HepG2 (cell line): ENCODE measurements around the gene ECT2. TPM values are rescaled to one million over a fixed set of nuclear protein-coding genes. Genes with fewer than 3 reads are reported as not detected.

ENCODE experiments used
- ATAC-seq: fragments of 200-7000 bp; cut with Tn5 transposase; 3 replicates; pipeline ENCODE4 v1.9.1; 2020; ENCODE audit warnings: mild to moderate bottlenecking, moderate library complexity
- BruUV-seq: library from RNA; stranded (reverse); fragments of 400-500 nt; replicated peaks from 2 replicates; lab custom pipeline; 2021; lab: Mats Ljungman, UMichigan
- CTCF ChIA-PET: fragments of 300-600 bp; formaldehyde crosslinking; extraction: SDS; loops from one replicate; lab custom pipeline; 2021; ENCODE audit warnings: low total read pairs, inconsistent platforms, low intra/inter-chr PET ratio; lab: Yijun Ruan, JAX
- POLR2A ChIA-PET: fragments of 350-600 bp; sonication (Branson Sonifier 250); formaldehyde crosslinking; loops from one replicate; lab custom pipeline; 2020; ENCODE audit warnings: antibody characterized with exemption, inconsistent platforms; lab: Yijun Ruan, JAX
- DNase-seq: peaks from one replicate; pipeline ENCODE4 v3.0.0-alpha.2; 2015; ENCODE audit warnings: low spot score
- FAIRE-seq: peaks from 3 replicates; lab custom pipeline; 2011; peaks lifted over from hg19 to GRCh38; lab: Jason Lieb, UNC
- H2AFZ ChIP-seq: one replicate; pipeline ENCODE4 v1.6.1; 2011; ENCODE audit warnings: low read length, inconsistent platforms
- H3K27ac ChIP-seq: fragments of 300-600 bp; 3 replicates; pipeline ENCODE4 v1.8.0; 2011; ENCODE audit warnings: mixed run types, mild to moderate bottlenecking, mixed read lengths, low read length, inconsistent platforms; ENCODE audit not compliant: insufficient read depth; ENCODE audit errors: extremely low read length
- H3K27me3 ChIP-seq, 2 experiments: fragments of 200-600 bp in 1 of 2; 2 replicates in 1 of 2; 3 replicates in 1 of 2; pipeline versions ENCODE4 v1.6.0 to v1.8.0; 2011; ENCODE audit warnings: low read length in 2 of 2, mild to moderate bottlenecking in 2 of 2, moderate library complexity in 2 of 2, inconsistent platforms in 1 of 2; ENCODE audit not compliant: insufficient read depth in 2 of 2, control insufficient read depth in 1 of 2
- H3K36me3 ChIP-seq, 2 experiments: fragments of 200-600 bp in 1 of 2; replicated peaks in 1 of 2; 2 replicates in 1 of 2; 3 replicates in 1 of 2; pipeline versions ENCODE4 v1.5.1 to v1.8.0; 2011; ENCODE audit warnings: low read length in 2 of 2, inconsistent platforms in 1 of 2; ENCODE audit not compliant: insufficient read depth in 2 of 2, control insufficient read depth in 1 of 2
- H3K4me1 ChIP-seq: 2 replicates; pipeline ENCODE4 v1.5.1; 2012; ENCODE audit warnings: low read length, inconsistent platforms; ENCODE audit not compliant: insufficient read depth
- H3K4me2 ChIP-seq: 2 replicates; pipeline ENCODE4 v1.6.0; 2011; ENCODE audit warnings: low read depth, low read length, inconsistent platforms
- H3K4me3 ChIP-seq, 3 experiments: fragments of 200-600 bp in 1 of 3; sonication (generic), shearing (Covaris generic) in 1 of 3; replicated peaks in 1 of 3; 2 replicates each; pipeline ENCODE4 v1.5.1; 2011 to 2016; ENCODE audit warnings: low read length in 3 of 3, inconsistent platforms in 2 of 3, low read depth in 2 of 3, mild to moderate bottlenecking in 2 of 3, control low read depth in 1 of 3, mixed read lengths in 1 of 3; ENCODE audit not compliant: insufficient read depth in 1 of 3
- H3K79me2 ChIP-seq: one replicate; pipeline ENCODE4 v1.6.1; 2011; ENCODE audit warnings: low read length, inconsistent platforms; ENCODE audit not compliant: insufficient read depth
- H3K9ac ChIP-seq: 2 replicates; pipeline ENCODE4 v1.6.0; 2011; ENCODE audit warnings: mild to moderate bottlenecking, low read depth, low read length, inconsistent platforms; ENCODE audit not compliant: insufficient read depth
- H3K9me3 ChIP-seq: 2 replicates; pipeline ENCODE4 v1.5.1; 2012; ENCODE audit warnings: mild to moderate bottlenecking, low read length
- H4K20me1 ChIP-seq: 2 replicates; pipeline ENCODE4 v1.6.0; 2011; ENCODE audit warnings: inconsistent platforms, mild to moderate bottlenecking, low read length, moderate library complexity; ENCODE audit not compliant: insufficient read depth
- HOXA7 ChIP-seq: sonication (generic); formaldehyde crosslinking; IDR thresholded peaks from 2 replicates; pipeline ENCODE4 v1.8.1; 2022; ENCODE audit warnings: mild to moderate bottlenecking, missing genetic modification reagents, moderate library complexity
- JUN ChIP-seq: sonication (generic); formaldehyde crosslinking; IDR thresholded peaks from 2 replicates; pipeline ENCODE4 v1.4.0; 2020; ENCODE audit warnings: mild to moderate bottlenecking, missing genetic modification reagents
- KLF9 ChIP-seq: IDR thresholded peaks from 2 replicates; pipeline ENCODE4 v1.6.1; 2016; ENCODE audit warnings: low read depth
- PHF8 ChIP-seq: sonication (generic); formaldehyde crosslinking; IDR thresholded peaks from 2 replicates; pipeline ENCODE4 v1.5.0; 2020; ENCODE audit warnings: missing genetic modification reagents
- TOPORS ChIP-seq: sonication (generic); formaldehyde crosslinking; IDR thresholded peaks from 2 replicates; pipeline ENCODE4 v1.8.0; 2023; ENCODE audit warnings: mild to moderate bottlenecking, missing genetic modification reagents
- TSC22D2 ChIP-seq: sonication (generic); formaldehyde crosslinking; IDR thresholded peaks from 2 replicates; pipeline ENCODE4 v1.5.1; 2020; ENCODE audit warnings: missing genetic modification reagents, mild to moderate bottlenecking, borderline replicate concordance
- XBP1 ChIP-seq: sonication (generic); formaldehyde crosslinking; IDR thresholded peaks from 2 replicates; pipeline ENCODE4 v1.5.0; 2020; ENCODE audit warnings: missing genetic modification reagents
- ZNF282 ChIP-seq: fragments of 450-650 bp; IDR thresholded peaks from 2 replicates; pipeline ENCODE4 v1.6.1; 2018; ENCODE audit not compliant: partially characterized antibody
- ZNF569 ChIP-seq: sonication (generic); formaldehyde crosslinking; IDR thresholded peaks from 2 replicates; pipeline ENCODE4 v1.5.0; 2020; ENCODE audit warnings: mild to moderate bottlenecking, missing genetic modification reagents, moderate library complexity, borderline replicate concordance
- WGBS: methylation state at CpG from one replicate; pipeline ENCODE4 v1.1.6; 2017; ENCODE audit warnings: low lambda C conversion rate; 5-methylcytosine and 5-hydroxymethylcytosine counted together
- in situ Hi-C: cut with HindIII; loops from 2 replicates; pipeline ENCODE4 v1.10.0; 2017; ENCODE audit warnings: low pct_unique_long_range_greater_than_20kb; ENCODE audit not compliant: extremely low pct_ligation_motif_present
- intact Hi-C: fragments of 100-400 bp; cut with micrococcal nuclease; formaldehyde crosslinking; loops from one replicate; pipeline ENCODE4 v1.10.0; 2022; ENCODE audit not compliant: unreplicated experiment
- polyA plus RNA-seq, 8 experiments: library from polyadenylated mRNA; depleted of rRNA in 3 of 8; stranded (reverse) in 7 of 8; unstranded in 1 of 8; fragments of >200 nt; fragmentation: Illumina TruSeq in 4 of 8; extraction: Trizol in 4 of 8; gene quantifications; 2 replicates each; pipeline versions ENCODE4 v1.2.1 to v1.2.3, GENCODE V29; 2011 to 2016; ENCODE audit warnings: low read depth in 4 of 8, missing spikeins in 1 of 8, mixed read lengths in 1 of 8; ENCODE audit not compliant: insufficient read depth in 1 of 8
- total RNA-seq, 5 experiments: library from RNA; depleted of rRNA; stranded (reverse); fragments of >200 nt; fragmentation: Illumina TruSeq; extraction: Trizol; gene quantifications; 2 replicates each; pipeline ENCODE4 v1.2.3, GENCODE V29; 2016; ENCODE audit warnings: low read depth in 1 of 5
- TF ChIP-seq, protein P1 (sequence below): sonication (generic); formaldehyde crosslinking; IDR thresholded peaks from 2 replicates; pipeline ENCODE4 v1.4.0; 2020; ENCODE audit warnings: low read depth, mild to moderate bottlenecking, missing genetic modification reagents
- TF ChIP-seq, protein P2 (sequence below): sonication (generic); formaldehyde crosslinking; IDR thresholded peaks from 2 replicates; pipeline ENCODE4 v1.4.0; 2020; ENCODE audit warnings: missing genetic modification reagents, mild to moderate bottlenecking, borderline replicate concordance
- TF ChIP-seq, protein P3 (sequence below): sonication (generic); formaldehyde crosslinking; IDR thresholded peaks from 2 replicates; pipeline ENCODE4 v1.4.0; 2020; ENCODE audit warnings: mild to moderate bottlenecking, missing genetic modification reagents
- TF ChIP-seq, protein P4 (sequence below): sonication (generic); formaldehyde crosslinking; IDR thresholded peaks from 2 replicates; pipeline ENCODE4 v1.5.1; 2020; ENCODE audit warnings: missing genetic modification reagents, mild to moderate bottlenecking, borderline replicate concordance

Gene ECT2
- total and polyA plus RNA-seq, 2 of the 13 experiments (the other 11 are each of a cell fraction or from before 2014, with no cell fraction given), result 21.6 to 52.0 TPM

DNA sequence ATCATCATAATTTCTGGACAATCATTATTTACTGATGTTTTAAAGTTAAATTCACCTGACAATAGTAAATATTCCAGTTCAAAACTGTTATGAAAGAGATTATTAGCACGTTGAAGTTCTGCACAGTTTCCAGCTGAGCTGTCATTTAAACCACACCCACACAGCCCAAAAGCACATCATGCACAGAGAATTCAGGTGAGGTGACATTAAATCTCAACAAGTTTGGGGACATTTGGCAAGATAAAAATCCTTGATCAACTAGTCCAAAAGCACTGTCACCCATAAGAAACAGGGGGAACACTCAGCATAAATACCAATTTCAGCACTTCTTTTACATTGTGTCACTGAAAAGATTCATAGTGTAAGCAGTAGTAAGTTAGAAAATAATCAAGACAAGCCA lies 46.5 kb upstream of the ECT2 start:
- Histone ChIP-seq H3K9me3 (no peaks in the 10 kb centered on the region), H3K4me1 (peaks cover 90% of the 10 kb centered on the region), H3K79me2 (peaks cover 77% of the 10 kb centered on the region), H3K4me2 (no peak overlapping the region), H4K20me1 (no peaks in the 10 kb centered on the region), H3K36me3 (no peaks in the 10 kb centered on the region; a peak in 2 of 5 replicates), H3K27ac (no peak overlapping the region), H3K4me3 (no peak overlapping the region), H3K27me3 (no peaks in the 10 kb centered on the region), H3K9ac (no peak overlapping the region), H2AFZ (no peak overlapping the region)
- POLR2A ChIA-PET, result no interaction called here
- intact Hi-C loops, result no loop called here
- FAIRE-seq (no peak), DNase-seq (no peak), ATAC-seq (no peak)
- CTCF ChIA-PET, result no interaction called here
- BruUV-seq, result no TSS peak
- no peak for TF ChIP-seq KLF9
- no peak for TF ChIP-seq ZNF569 (CRISPR knock-in tag)
- TF ChIP-seq HOXA7 (CRISPR knock-in tag), result no peak
- TF ChIP-seq, protein P1, sequence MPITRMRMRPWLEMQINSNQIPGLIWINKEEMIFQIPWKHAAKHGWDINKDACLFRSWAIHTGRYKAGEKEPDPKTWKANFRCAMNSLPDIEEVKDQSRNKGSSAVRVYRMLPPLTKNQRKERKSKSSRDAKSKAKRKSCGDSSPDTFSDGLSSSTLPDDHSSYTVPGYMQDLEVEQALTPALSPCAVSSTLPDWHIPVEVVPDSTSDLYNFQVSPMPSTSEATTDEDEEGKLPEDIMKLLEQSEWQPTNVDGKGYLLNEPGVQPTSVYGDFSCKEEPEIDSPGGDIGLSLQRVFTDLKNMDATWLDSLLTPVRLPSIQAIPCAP (CRISPR knock-in tag), result no peak
- TF ChIP-seq, protein P2, sequence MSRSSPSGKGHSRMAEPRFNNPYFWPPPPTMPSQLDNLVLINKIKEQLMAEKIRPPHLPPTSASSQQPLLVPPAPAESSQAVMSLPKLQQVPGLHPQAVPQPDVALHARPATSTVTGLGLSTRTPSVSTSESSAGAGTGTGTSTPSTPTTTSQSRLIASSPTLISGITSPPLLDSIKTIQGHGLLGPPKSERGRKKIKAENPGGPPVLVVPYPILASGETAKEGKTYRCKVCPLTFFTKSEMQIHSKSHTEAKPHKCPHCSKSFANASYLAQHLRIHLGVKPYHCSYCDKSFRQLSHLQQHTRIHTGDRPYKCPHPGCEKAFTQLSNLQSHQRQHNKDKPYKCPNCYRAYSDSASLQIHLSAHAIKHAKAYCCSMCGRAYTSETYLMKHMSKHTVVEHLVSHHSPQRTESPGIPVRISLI, result no peak
- TF ChIP-seq JUN (CRISPR knock-in tag), result no peak
- no peak for TF ChIP-seq PHF8 (CRISPR knock-in tag)
- no peak for TF ChIP-seq XBP1
- TF ChIP-seq ZNF282, result no peak
- no peak for TF ChIP-seq TSC22D2 (CRISPR knock-in tag)
- TF ChIP-seq, protein P3, sequence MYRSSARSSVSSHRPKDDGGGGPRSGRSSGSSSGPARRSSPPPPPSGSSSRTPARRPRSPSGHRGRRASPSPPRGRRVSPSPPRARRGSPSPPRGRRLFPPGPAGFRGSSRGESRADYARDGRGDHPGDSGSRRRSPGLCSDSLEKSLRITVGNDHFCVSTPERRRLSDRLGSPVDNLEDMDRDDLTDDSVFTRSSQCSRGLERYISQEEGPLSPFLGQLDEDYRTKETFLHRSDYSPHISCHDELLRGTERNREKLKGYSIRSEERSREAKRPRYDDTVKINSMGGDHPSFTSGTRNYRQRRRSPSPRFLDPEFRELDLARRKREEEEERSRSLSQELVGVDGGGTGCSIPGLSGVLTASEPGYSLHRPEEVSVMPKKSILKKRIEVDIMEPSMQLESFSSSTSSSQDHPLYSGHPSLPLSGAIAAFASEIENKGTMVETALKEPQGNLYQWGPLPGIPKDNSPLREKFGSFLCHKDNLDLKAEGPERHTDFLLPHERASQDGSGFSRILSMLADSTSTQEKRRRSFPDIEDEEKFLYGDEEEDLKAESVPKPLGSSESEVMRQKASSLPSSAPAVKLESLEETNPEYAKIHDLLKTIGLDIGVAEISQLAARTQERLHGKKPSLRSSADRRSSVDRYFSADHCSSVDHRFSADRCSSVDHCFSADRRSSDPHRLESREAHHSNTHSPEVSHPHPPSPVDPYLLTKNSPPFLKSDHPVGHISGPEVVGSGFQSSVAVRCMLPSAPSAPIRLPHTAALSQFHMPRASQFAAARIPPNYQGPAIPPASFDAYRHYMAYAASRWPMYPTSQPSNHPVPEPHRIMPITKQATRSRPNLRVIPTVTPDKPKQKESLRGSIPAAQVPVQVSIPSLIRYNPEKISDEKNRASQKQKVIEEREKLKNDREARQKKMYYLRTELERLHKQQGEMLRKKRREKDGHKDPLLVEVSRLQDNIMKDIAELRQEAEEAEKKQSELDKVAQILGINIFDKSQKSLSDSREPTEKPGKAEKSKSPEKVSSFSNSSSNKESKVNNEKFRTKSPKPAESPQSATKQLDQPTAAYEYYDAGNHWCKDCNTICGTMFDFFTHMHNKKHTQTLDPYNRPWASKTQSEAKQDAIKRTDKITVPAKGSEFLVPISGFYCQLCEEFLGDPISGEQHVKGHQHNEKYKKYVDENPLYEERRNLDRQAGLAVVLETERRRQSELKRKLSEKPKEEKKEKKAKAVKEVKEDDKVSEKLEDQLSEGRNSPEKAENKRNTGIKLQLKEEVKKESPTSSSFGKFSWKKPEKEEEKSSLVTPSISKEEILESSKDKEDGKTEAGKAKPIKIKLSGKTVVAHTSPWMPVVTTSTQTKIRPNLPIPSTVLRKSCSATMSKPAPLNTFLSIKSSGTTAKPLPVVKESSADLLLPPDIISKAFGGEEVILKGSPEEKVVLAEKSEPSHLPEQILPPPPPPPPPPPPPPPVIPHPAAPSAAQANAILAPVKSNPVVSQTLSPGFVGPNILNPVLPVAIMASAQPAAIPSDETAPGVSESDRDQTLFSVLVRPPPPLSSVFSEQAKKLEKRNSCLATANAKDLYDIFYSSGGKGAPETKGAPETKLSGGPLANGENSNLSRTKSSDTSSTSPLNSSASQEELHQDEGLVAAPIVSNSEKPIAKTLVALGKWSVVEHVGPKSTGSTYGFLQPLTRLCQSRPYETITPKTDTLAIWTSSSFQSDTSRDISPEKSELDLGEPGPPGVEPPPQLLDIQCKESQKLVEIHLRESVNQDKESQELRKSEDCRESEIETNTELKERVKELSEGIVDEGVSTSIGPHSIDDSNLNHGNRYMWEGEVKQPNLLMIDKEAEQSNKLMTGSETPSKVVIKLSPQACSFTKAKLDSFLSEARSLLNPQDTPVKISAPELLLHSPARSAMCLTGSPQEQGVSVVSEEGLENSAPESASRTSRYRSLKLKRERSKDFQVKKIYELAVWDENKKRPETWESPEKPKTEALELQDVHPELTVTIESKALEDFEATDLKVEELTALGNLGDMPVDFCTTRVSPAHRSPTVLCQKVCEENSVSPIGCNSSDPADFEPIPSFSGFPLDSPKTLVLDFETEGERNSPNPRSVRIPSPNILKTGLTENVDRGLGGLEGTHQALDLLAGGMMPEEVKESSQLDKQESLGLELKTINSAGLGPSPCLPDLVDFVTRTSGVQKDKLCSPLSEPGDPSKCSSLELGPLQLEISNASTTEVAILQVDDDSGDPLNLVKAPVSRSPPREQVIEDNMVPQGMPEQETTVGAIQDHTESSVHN (CRISPR knock-in tag), result no peak
- TF ChIP-seq, protein P4, sequence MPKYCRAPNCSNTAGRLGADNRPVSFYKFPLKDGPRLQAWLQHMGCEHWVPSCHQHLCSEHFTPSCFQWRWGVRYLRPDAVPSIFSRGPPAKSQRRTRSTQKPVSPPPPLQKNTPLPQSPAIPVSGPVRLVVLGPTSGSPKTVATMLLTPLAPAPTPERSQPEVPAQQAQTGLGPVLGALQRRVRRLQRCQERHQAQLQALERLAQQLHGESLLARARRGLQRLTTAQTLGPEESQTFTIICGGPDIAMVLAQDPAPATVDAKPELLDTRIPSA (CRISPR knock-in tag), result no peak
- TF ChIP-seq TOPORS (CRISPR knock-in tag), result no peak
- WGBS, result 12% methylated on average over 1 of the region's 1 CpG
- in situ Hi-C loops, result no loop called here
